ENCODE data around the gene LGR5.
"Not testable (repeated sequence)": the region's sequence is repeated elsewhere in the genome, so short reads cannot be mapped to it uniquely, and the experiment has no call there.

The LGR5 gene

GRCh38 chr12:71552728-71553501, 113.3 kb downstream of the LGR5 start:
- DNase-seq = no peak

GRCh38 chr12:71555191-71555590, 115.6 kb downstream of the LGR5 start:
- no peak for DNase-seq

- not testable (repeated sequence) for DNase-seq
These were observed 116.2 kb downstream of the LGR5 start for GRCh38 chr12:71555789-71556188.

GRCh38 chr12:71556448-71556847, 116.8 kb downstream of the LGR5 start:
- DNase-seq = no peak

- peak; percentile 95 for DNase-seq
These were observed 117.3 kb downstream of the LGR5 start for GRCh38 chr12:71556875-71557274.

- peak; percentile 74 for DNase-seq
These were observed 118.8 kb downstream of the LGR5 start for GRCh38 chr12:71558445-71558844.

GRCh38 chr12:71562676-71563595, 123.3 kb downstream of the LGR5 start:
- DNase-seq = no peak

- peak; percentile 58 for DNase-seq
These were observed 125.9 kb downstream of the LGR5 start for GRCh38 chr12:71565535-71565934.

- DNase-seq = no peak
These were observed 127.1 kb downstream of the LGR5 start for GRCh38 chr12:71566655-71567054.

- no peak for DNase-seq
These were observed 127.9 kb downstream of the LGR5 start for GRCh38 chr12:71567537-71567936.

- DNase-seq = not testable (repeated sequence)
These were observed 130.3 kb downstream of the LGR5 start for GRCh38 chr12:71569885-71570284.

GRCh38 chr12:71576496-71576895, 136.9 kb downstream of the LGR5 start:
- DNase-seq = no peak

- DNase-seq = no peak
These were observed 139.2 kb downstream of the LGR5 start for GRCh38 chr12:71578694-71579258.

- DNase-seq = no peak
These were observed 141.6 kb downstream of the LGR5 start for GRCh38 chr12:71581206-71581605.

GRCh38 chr12:71582925-71583324, 143.3 kb downstream of the LGR5 start:
- no peak for DNase-seq

GRCh38 chr12:71584356-71584755, 144.8 kb downstream of the LGR5 start:
- DNase-seq = no peak

GRCh38 chr12:71585218-71585617, 145.6 kb downstream of the LGR5 start:
- no peak for DNase-seq

- DNase-seq = no peak
These were observed 147.4 kb downstream of the LGR5 start for GRCh38 chr12:71587012-71587411.

- peak; percentile 24 for DNase-seq
These were observed 149.9 kb downstream of the LGR5 start for GRCh38 chr12:71589478-71589881.

- no peak for DNase-seq
These were observed 152.0 kb downstream of the LGR5 start for GRCh38 chr12:71591601-71592000.

- DNase-seq = no peak
These were observed 153.2 kb downstream of the LGR5 start for GRCh38 chr12:71592841-71593240.

- DNase-seq = no peak
These were observed 154.8 kb downstream of the LGR5 start for GRCh38 chr12:71594214-71594948.

- no peak for DNase-seq
These were observed 159.6 kb downstream of the LGR5 start for GRCh38 chr12:71599210-71599609.

Data from fibroblast of upper back skin (primary cell).